RKO (cell line): ENCODE measurements around the gene CDC25C.
"Not testable (repeated sequence)": the region's sequence is repeated elsewhere in the genome, so short reads cannot be mapped to it uniquely, and the experiment has no call there.

Experiments used
- DNase-seq: peaks from one replicate; pipeline ENCODE4 v3.0.0-alpha.2; 2016; ENCODE audit warnings: low spot score

CDC25C gene

DNA sequence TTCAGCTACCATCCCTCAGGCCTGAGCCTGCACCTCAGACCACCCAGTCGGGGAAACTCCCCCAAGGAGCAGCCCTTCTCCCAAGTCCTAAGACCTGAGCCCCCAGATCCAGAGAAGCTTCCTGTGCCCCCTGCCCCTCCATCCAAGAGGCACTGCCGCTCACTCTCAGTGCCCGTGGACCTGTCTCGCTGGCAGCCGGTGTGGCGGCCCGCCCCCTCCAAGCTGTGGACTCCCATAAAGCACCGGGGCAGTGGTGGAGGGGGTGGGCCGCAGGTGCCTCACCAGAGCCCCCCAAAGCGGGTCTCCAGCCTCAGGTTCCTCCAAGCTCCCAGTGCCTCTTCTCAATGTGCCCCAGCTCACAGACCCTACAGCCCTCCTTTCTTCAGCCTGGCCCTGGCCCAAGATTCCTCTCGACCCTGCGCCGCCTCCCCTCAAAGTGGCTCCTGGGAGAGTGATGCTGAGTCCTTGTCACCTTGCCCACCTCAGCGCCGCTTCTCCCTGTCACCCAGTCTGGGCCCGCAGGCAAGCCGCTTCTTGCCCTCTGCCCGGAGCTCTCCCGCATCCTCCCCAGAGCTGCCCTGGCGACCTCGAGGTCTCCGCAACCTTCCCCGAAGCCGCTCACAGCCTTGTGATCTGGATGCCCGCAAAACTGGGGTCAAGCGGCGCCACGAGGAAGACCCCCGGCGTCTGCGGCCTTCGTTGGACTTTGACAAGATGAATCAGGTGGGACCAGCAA lies 13.5 kb upstream of the CDC25C start:
- DNase-seq = no peak

GRCh38 chr5:138340008-138340407 lies 8.4 kb upstream of the CDC25C start:
- DNase-seq = no peak

DNA sequence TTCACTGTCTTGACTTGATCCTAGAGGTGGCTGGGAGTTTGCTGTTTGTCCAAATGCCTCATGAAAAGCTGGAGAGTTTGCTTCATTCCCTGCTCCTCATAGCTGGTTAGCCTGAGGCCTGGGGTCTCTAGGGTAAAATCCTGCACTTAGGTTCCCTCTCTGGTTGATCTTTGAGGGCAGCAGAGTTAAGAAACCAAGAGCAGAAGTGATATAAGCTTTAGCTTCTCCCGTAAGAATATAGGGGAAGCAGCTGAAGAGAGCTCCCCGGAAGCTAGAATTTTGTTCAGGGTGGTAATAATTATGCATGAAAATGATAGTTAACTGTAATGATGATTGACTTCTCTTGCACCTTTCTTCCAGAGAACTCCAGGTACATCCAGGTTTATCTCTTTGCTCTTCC lies 7.9 kb upstream of the CDC25C start:
- no peak for DNase-seq

DNA sequence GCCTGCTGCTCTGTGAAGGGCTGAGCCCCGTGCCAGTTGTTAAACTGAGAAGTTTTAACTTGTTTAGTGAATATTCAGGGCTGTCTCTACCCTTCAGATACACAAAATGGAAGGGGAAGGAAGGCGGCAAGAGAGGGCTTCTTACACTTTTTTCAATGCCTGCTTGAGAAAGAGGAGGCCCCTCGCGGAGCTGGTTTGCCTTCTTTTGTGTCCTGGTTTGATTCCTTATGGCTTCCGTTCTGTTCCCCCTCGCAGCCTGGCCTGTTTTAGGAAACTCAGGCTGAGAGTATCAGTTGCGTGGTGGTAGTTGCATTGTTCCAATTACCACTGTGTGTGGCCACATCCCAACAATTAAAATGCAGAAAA lies 7.5 kb upstream of the CDC25C start:
- no peak for DNase-seq

GRCh38 chr5:138338411-138339090 lies 6.9 kb upstream of the CDC25C start:
- DNase-seq = no peak

GRCh38 chr5:138337685-138338410 lies 6.2 kb upstream of the CDC25C start, which contains the start of gene FAM53C:
Gene FAM53C, plus strand, starts transcription at chr5:138338266. Its CDS starts 3,070 bp downstream, at chr5:138341336.
- DNase-seq = peak; percentile 88

GRCh38 chr5:138336952-138337684 lies 5.5 kb upstream of the CDC25C start:
- peak; percentile 81 for DNase-seq

- DNase-seq = peak; percentile 80
Observed at GRCh38 chr5:138334867-138335447, 3.4 kb upstream of the CDC25C start.

DNA sequence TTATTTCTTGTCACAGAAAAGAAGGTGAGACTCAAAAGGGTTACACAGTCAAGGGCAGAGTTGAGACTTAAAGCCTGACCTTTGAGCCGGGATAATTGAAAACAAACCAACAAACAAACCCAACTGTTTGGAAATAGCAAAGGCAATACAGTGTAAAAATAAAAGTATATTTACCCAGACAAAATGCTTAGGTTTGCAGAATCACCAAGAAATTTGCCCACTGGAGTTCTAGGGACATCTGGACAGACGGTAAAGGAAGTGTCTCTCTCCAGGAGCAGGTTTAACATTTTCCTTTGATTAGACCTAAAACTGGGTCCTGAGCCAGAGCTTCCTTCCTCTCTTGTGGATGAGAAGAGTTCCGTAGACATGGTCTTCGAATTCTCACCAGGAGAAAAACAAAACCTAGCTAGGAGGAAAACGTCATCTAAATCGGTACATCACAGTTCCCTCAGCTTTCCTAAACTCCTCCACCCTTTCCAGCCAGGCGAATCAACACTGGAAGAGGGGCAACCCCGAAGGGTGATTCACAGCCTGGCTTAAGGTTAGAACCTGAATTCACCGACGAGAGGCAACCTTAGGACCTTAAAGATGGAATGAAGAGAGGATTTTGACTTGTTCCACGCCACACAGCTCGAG lies 673 bp downstream of the CDC25C start:
- DNase-seq = peak; percentile 63

- DNase-seq = not testable (repeated sequence)
Observed at GRCh38 chr5:138318211-138318610, 13.4 kb downstream of the CDC25C start.

DNA sequence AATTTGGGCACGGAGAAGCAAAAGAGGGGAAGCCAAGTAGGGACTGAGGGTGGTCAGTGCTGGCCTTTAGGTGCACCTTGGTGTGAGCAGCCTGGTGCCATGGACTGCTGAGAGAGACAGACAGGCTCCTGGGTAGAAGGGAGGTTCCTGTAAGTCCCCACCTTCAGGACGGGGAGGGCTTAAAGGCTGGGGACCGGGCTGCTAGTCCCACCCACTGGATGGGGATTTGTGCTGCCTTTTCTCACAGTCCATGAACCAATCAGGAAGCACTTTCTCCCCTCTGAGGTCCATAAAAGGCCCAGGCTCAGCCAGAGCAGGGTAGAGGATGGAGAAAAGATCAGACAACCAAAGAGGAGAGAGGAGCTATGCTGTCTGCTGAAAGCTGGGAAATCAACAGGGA lies 15.2 kb downstream of the CDC25C start:
- no peak for DNase-seq

- no peak for DNase-seq
Observed at GRCh38 chr5:138315751-138316278, 15.8 kb downstream of the CDC25C start.

- no peak for DNase-seq
Observed at GRCh38 chr5:138305797-138306196, 25.8 kb downstream of the CDC25C start.

DNA sequence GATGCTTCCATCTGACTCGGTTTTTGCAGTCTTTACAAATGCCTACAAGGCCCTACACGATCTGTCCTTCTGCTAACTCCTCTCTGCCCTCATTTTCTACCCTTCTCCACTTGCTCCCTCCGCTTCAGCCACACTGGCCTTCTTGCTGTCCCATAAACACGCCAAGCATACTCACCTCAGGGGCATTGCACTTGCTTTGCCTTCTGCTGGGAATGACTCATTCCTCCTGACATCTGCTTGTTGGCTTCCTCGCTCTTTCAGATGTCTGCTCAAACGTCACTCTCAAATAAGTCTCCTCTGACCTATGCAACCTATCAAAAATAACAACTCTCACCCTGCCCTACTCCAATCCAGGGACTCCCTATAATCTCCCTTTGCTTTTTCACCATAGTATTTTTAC lies 28.2 kb downstream of the CDC25C start:
- peak; percentile 38 for DNase-seq

DNA sequence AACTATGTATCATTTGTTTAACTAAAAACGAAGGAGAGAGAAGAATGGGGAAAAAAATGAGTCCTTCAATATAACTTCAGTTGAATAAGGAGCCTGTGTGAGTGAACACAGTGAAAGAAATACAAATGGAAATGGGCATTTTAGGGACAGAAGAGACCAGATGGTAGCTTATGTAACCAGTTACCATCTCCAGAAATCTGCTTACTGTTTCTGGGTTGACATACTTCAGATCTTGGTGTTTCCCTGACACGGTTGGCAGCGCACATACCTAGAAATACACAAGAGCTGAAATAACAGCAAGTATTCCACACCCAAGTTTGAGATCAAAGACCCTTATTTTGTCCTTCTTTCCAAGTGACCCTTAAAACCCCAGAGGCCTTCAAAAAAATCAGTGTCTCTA lies 42.3 kb downstream of the CDC25C start:
- DNase-seq = no peak

- no peak for DNase-seq
Observed at GRCh38 chr5:138287246-138287645, 44.4 kb downstream of the CDC25C start.

GRCh38 chr5:138282920-138283742 lies 48.5 kb downstream of the CDC25C start:
- DNase-seq = peak; percentile 69

GRCh38 chr5:138280915-138281314 lies 50.7 kb downstream of the CDC25C start:
- no peak for DNase-seq

GRCh38 chr5:138276402-138277054 lies 55.1 kb downstream of the CDC25C start:
- peak; percentile 26 for DNase-seq

GRCh38 chr5:138275895-138276294 lies 55.7 kb downstream of the CDC25C start:
- DNase-seq = no peak
